Measurements from ENCODE around the gene INO80B.

DNA sequence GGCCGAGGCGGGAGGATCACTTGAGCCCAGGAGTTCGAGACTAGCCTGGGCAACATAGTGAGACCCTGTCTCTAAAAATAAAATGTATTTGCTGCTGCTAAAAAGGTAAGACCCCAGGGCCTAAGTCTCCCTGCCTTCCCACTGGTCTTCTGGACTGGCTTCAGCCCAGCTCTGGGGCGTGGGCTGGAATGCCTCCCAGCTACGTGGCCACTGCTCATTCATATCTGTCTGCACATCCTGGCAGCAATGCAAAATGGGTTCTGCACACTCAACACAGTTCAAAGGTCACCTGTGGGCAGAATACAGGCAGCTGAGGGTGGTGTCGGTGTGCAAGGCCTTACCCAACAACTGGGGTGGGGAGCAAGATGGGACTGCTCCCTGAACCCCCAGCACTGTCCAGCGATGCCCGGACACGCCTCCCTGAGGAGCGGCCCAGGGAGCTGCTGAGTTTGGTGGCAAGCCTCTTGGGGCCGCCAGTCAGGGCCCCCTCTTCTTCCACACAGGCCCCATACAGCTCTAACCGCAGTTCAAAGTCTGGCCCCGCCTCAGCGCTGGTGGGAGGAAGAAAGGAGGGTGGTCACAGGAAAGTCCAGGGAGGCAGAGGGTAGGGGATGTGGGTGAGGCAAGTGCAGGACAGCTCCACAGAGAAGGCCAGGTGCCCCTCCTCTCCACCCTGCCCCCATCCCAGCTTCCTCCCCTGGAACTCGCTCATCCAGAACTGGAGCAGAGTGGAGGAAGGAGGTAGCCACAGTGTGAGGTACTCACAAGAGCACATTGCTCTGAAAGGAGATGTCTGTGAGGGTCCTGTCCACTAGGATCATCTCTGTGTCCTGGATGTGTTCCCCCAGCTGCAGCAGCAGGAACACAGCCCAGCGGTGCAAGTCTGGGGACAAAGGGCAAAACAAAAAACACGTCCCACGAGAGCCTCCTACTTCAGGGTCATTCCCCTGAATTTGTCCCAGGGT lies 25.1 kb upstream of the INO80B start:
- TF ChIP-seq, protein P1, sequence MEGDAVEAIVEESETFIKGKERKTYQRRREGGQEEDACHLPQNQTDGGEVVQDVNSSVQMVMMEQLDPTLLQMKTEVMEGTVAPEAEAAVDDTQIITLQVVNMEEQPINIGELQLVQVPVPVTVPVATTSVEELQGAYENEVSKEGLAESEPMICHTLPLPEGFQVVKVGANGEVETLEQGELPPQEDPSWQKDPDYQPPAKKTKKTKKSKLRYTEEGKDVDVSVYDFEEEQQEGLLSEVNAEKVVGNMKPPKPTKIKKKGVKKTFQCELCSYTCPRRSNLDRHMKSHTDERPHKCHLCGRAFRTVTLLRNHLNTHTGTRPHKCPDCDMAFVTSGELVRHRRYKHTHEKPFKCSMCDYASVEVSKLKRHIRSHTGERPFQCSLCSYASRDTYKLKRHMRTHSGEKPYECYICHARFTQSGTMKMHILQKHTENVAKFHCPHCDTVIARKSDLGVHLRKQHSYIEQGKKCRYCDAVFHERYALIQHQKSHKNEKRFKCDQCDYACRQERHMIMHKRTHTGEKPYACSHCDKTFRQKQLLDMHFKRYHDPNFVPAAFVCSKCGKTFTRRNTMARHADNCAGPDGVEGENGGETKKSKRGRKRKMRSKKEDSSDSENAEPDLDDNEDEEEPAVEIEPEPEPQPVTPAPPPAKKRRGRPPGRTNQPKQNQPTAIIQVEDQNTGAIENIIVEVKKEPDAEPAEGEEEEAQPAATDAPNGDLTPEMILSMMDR (IDR thresholded peaks at IDR 0.05; ENCODE audit: control extremely low read depth in 1 of 3, insufficient read depth in 1 of 3, low read depth in 1 of 3, low read length in 3 of 3), result no peak
- no peak for TF ChIP-seq ZNF274 (IDR thresholded peaks at IDR 0.05; ENCODE audit: borderline replicate concordance, extremely low read depth, low read length)
- TF ChIP-seq, protein P2, sequence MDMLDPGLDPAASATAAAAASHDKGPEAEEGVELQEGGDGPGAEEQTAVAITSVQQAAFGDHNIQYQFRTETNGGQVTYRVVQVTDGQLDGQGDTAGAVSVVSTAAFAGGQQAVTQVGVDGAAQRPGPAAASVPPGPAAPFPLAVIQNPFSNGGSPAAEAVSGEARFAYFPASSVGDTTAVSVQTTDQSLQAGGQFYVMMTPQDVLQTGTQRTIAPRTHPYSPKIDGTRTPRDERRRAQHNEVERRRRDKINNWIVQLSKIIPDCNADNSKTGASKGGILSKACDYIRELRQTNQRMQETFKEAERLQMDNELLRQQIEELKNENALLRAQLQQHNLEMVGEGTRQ (IDR thresholded peaks at IDR 0.05; ENCODE audit: low read length), result no peak
- no peak for TF ChIP-seq TCF12 (IDR thresholded peaks at IDR 0.05; ENCODE audit: low read depth, low read length)
- no peak for TF ChIP-seq KDM1A (IDR thresholded peaks at IDR 0.05; ENCODE audit: borderline replicate concordance, low read length)
- no peak for TF ChIP-seq BRCA1 (IDR thresholded peaks at IDR 0.05; ENCODE audit: low read depth, low read length)
- TF ChIP-seq POLR2AphosphoS5 (IDR thresholded peaks at IDR 0.05; ENCODE audit: low read depth, low read length), result no peak
- no peak for TF ChIP-seq EZH2 (IDR thresholded peaks at IDR 0.05; ENCODE audit: low read depth, low read length, severe bottlenecking)
- no peak for TF ChIP-seq PHF8 (conservative IDR thresholded peaks at IDR 0.05; ENCODE audit: low read depth, low read length)
- TF ChIP-seq ASH2L (IDR thresholded peaks at IDR 0.05; ENCODE audit: low read length), result no peak
- no peak for TF ChIP-seq EP300 (IDR thresholded peaks at IDR 0.05; ENCODE audit: borderline replicate concordance in 1 of 2, low read depth in 2 of 2, low read length in 2 of 2)
- no peak for TF ChIP-seq TBP (IDR thresholded peaks at IDR 0.05; ENCODE audit: low read depth, low read length)
- no peak for TF ChIP-seq RFX5 (IDR thresholded peaks at IDR 0.05; ENCODE audit: borderline replicate concordance, low read depth, low read length)
- TF ChIP-seq POU5F1 (IDR thresholded peaks at IDR 0.05; ENCODE audit: low read depth, low read length), result no peak
